Measurements from ENCODE around the gene EFL1.

DNA sequence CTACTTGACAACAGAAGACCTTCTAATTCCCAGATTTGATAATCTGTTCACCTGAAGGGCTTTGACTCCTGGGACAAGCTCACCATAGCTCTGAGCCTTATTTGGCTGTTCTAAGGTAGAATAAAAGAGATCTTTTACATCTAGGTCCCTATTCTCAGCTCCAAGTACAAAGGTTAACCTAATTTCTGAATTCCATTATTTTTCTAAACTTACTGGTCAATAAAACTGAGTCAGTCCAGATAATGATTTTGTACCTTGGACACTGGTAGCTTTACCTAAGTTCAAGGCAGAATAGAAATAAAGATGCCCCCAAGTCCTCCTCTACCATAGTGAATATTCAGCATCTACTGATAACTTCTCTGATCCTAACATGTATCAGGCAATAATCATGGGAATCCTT is 135.0 kb downstream of the EFL1 start:
- TF ChIP-seq, protein P1, sequence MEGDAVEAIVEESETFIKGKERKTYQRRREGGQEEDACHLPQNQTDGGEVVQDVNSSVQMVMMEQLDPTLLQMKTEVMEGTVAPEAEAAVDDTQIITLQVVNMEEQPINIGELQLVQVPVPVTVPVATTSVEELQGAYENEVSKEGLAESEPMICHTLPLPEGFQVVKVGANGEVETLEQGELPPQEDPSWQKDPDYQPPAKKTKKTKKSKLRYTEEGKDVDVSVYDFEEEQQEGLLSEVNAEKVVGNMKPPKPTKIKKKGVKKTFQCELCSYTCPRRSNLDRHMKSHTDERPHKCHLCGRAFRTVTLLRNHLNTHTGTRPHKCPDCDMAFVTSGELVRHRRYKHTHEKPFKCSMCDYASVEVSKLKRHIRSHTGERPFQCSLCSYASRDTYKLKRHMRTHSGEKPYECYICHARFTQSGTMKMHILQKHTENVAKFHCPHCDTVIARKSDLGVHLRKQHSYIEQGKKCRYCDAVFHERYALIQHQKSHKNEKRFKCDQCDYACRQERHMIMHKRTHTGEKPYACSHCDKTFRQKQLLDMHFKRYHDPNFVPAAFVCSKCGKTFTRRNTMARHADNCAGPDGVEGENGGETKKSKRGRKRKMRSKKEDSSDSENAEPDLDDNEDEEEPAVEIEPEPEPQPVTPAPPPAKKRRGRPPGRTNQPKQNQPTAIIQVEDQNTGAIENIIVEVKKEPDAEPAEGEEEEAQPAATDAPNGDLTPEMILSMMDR (IDR thresholded peaks at IDR 0.05): no peak
- TF ChIP-seq POLR2A (IDR thresholded peaks at IDR 0.05): no peak

Measured in heart left ventricle (tissue), 13 donors.